GM20431 (cell line): ENCODE results near the gene BARX2.

Source experiments
- in situ Hi-C: fragments of 300-500 bp; cut with MseI, MboI; formaldehyde crosslinking; loops from one replicate; pipeline ENCODE4 v1.15.0; 2020; ENCODE audit warnings: low sequenced_read_pairs; ENCODE audit not compliant: unreplicated experiment

Gene BARX2

DNA sequence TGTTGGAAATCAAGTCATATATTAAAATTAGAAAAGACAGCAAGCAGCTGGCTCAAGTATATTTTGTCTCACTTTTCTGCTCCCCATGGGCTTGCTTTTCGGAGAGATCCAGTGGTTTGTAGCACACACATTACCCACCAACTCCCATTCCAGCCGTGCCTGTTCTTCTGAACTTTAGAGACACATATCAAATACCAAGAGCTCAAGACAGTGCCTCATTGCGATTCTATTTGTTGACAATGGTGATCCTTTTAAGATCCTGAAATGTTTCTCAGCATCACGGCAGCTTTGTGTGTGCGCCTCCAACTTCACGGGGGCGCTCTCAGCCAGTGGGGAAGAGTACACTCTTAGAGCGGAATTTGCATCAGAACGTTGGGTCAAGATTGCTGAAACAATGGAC is 52.9 kb downstream of the BARX2 start:
- in situ Hi-C loops: no loop called here

DNA sequence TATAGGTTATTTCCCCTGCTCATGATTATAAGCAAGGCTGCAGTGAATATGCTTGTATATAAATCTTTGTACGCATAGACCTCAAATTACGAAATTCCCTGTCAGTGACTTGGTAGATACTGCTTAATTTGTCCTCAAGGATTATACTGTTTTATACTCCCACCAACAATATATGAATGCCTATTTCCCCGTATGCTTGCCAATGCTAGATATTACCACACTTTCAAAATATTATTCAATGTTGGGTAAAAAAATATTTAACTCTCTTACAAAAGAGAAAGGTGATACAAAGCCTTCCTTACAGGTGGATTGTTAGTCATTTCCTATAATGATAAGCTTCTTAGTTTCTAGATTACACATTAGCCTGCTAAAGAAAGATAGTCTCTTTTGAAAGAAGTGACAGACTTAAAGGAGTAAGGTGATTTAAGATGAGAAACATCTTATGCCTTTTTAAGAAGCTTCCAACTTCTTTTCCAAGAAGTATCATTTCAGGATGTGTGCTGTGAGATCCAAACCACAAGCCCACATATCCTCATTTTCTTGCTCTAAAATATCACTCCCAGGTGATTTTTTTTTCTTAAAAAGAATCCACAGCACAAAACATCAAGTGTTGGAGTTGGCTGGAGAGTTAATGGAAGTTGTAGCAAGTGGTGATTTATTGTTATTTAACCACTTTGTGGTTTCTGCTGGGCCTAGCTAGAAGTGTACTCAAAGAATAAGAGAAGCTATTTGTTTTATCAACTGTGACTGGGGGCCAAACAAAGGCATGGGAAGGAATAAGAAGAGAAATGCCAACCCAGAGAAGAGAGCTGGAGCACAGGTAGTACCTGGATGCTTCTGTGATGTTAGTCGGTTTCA is 59.2 kb downstream of the BARX2 start:
- in situ Hi-C loops: no loop called here

DNA sequence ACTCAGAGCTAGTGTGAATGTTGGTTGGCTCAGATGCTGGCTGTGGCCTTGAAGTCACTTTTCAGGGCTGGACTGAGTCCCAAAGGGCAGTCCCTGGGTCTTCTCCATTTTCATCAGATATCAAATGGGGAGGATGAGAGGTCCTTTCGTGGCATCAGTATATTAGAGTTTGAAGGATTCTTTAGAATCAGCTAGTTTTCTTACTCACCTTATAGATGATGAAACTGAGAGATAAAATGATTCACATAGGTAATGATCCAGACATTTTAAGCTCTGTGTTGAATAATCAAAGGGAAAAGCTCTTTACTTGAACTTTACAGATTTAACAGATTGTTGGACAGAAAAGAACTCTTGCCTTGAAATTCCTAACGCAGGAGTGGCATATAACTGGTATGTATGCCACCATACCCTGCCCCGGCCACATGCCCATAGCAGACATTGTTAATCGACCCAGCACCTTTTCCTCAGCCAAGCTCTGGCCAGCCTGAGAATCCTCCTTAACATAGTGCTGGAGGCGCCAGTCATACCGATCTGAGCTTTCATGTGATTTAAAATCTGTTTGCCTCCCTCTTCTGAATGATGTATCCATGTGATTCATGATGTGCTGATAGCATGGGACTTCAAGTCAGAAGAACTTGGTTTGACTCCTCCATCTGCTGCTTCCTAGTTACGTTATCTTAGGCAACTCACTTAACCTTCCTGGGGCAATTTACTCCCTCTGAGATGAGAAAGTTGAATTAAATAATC is 60.0 kb downstream of the BARX2 start:
- in situ Hi-C loops: no loop called here

DNA sequence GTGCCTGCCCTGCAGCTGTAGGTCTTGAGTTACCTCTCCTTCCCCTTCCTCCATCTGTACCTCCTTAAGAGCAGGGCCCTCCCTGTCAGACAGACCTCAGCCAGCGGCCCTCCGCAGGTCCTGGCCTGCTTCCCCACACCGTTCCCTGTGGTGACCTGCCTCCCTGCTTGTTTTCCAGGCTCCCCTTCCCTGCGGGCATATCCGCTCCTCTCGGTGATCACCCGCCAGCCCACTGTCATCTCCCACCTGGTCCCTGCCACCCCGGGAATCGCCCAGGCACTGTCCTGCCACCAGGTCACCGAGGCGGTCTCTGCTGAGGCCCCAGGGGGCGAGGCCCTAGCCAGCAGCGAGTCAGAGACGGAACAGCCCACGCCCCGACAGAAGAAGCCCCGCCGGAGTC is 60.9 kb downstream of the BARX2 start:
- in situ Hi-C loops: no loop called here

DNA sequence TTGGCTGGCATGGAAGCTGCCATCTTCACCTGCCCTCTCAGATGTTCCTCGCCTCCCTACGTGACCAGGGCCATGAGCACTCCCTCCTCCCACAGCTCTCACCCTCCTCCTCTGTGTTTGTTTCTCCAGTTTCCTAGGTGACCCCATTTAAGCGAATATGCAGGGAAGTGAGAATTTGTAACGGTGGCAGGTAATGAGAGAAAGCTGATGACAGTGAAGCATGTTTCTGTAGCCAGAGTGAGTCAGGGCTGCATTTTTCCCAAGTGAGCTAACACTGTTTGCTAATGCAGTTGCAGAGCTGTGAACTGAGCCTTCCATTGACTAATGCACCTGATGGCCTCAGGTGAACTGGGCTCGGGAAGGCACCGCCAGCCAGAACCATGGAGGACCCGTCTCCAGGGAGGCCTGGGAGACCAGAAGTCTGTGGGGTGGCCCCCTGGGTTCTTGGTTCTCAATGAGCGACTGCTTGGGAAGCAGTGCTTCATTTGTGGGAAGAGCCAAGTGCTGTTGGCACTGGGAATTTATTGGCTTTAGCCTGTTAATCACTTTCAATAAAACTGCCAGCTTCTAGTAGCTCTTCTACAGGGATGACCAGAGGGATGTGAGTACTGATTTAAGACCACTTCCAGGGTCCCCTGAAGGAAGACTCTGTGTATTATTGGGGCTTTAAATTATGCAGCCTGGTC is 64.5 kb downstream of the BARX2 start:
- in situ Hi-C loops: no loop called here

DNA sequence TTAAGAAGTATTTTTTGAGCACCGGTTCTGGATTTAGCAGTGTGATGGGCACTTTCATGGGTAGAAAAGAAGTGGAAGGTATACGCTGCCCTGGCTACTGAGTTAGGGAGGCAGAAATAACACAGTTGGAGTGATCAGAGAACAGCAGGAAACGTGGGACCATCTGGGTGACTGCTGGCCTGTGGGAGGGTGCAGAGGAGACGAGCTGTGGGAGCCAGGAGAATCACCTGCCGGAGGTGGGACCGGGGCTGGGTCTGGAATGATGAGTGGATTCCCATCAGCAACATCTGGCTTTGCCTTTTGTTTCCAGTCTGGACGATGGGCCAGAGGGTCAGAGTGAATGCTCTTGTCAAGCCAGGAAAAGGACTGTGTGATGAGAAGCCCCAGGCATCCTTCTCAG is 66.5 kb downstream of the BARX2 start:
- in situ Hi-C loops: no loop called here

DNA sequence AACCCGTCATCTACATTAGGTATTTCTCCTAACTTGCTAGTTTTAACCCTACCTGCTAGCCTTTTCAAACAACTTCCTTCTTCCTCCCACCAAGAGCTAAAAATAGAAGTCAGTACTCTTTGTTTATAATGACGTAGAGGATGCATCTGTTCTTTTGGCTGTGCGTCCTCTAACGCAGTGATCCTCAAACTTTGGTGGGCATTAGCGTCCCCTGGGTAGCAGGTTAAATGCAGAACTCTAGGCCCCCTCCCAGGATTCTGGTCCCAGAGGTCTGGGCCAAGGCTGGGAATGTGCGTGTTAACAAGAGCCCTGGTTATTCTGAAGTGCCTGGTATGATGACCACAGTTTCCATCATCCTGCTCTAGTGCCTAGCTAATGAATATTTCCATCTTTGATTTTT is 67.6 kb downstream of the BARX2 start:
- in situ Hi-C loops: no loop called here

DNA sequence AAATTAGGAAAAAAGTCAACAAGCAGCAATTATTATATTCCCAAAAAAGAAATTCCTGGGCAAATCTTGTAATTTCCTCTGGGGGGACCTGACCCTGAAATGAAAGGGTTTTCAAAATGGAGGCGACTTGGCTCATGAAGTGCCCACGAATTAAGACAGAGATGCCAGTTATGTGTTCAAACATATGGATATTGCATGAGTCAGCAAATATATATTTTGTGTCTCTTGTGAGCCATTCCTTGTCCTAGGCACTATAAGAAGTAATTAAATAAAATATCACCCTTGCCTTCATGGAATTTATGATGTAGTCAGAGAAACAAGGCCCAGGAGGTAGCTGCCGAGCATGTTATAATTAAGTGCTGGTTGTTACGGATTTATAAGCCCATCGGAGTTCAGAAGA is 68.6 kb downstream of the BARX2 start:
- in situ Hi-C loops: no loop called here

DNA sequence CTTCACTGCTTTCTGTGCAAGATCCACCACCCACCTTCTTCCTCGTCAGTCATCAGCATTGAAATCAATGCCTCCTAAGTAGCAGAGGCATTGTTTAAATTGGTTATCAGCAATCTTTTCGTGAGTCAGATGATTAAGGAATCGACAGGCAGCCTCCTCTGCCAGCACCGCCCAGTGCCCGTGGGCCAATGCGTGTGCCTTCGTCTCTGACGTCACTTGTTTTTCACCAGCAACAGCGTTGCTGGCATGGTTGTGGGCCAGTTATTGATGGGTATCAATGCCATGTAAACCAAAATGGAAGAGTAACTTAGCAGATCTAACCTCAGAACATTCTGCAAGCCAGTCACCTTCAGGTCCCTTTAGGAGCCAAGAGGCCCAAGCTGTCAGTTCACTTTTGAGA is 69.6 kb downstream of the BARX2 start:
- in situ Hi-C loops: no loop called here

DNA sequence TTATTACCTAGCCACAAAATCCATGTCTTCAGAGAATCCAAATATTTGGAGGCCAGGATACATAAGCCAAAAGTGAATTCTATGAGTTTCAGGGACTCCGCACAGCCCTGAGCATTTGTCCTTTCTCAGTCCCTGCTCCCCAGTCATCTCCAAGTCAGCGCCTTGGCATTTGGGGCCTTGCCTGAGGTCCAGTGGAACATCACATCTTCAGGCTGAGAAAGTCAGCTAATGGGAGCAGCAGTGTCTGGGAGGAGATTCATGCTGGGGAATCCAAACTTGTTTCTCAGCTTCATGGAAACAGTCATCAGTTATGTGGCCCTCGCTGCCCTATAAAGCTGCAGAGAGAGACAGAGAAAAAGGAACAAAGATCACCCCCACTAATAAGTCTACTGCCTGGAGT is 70.9 kb downstream of the BARX2 start:
- in situ Hi-C loops: no loop called here

DNA sequence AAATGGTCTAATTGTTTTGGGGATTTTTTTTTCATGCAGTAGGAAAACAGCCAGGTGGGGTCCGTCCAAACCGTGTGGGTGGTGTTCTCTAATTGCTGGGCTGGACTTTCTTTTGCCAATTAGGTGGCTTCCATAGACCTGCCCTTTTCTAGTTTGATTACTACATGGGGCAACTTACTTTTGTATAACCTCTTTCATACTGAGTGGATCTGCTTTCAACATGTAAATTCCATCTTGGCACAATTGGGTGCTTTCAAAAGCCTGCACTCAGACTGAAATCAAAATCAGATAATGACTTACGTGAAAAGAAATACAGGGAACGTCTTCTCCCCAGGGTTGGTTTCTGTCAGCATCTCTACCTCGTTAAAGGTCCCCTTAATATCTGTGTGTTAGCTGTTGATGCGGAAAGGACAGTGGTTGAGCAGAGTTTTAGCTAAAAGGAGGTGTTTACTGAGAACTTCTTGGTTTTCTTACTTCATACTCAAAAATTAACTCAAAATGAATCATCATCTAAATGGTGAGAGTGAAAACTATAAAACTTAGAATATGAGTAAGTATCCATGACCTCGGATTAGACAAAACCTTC is 72.1 kb downstream of the BARX2 start:
- in situ Hi-C loops: no loop called here

DNA sequence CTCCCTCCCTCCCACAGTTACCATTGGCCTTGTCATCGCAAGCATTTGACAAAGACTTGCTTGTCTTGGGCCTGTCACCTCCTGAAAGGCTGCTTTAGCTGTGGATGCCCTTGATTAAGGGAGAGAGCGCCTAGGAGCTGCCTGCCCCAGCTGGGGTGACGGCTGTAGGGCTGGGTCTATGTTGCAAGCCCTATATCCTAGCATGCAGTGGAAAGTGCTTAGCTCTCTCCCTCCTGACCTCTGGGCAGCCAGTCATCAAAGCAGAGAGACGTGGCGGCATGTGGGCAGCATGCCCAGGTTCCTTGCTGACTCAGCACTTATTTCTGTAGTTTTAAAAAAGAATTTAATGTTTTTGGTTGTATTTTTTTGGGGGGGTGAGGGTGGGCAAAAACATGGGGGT is 75.9 kb downstream of the BARX2 start:
- in situ Hi-C loops: no loop called here

DNA sequence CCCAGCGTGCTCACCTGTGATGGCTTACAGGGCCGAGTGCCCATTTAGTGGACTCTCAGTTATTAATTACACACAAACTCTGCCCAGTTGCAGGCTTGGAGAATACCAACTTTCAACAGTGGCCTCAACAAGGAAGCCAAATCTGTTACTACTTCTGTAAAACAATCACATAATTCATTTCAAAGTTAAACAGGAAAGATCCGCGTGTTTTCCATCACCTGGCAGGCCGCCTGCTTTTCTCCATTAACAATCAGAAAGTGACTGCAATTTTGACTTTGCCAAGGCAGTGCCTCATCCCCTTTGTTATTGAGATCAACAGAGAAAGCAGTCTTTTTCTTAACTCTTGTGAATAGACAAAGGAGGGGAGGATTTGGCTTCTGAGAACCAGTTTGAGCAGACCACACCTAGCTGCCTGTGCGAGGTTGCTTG is 77.7 kb downstream of the BARX2 start:
- in situ Hi-C loops: no loop called here

DNA sequence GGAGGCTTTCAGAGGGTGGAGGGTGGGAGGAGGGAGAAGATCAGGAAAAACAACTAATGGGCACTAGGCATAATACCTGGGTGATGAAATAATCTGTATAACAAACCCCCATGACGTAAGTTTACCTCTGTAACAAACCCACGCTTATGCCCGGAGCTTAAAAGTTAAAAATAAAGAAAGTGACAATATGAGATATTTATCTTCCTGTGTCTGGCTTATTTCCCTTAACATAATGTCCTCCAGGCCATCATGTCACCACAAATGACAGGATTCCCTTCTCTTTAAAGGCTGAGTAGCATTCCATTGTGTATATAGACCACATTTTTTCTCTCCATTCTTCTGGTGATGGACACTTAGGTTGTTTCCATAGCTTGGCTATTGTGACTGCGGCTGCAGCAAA is 79.5 kb downstream of the BARX2 start:
- in situ Hi-C loops: no loop called here

DNA sequence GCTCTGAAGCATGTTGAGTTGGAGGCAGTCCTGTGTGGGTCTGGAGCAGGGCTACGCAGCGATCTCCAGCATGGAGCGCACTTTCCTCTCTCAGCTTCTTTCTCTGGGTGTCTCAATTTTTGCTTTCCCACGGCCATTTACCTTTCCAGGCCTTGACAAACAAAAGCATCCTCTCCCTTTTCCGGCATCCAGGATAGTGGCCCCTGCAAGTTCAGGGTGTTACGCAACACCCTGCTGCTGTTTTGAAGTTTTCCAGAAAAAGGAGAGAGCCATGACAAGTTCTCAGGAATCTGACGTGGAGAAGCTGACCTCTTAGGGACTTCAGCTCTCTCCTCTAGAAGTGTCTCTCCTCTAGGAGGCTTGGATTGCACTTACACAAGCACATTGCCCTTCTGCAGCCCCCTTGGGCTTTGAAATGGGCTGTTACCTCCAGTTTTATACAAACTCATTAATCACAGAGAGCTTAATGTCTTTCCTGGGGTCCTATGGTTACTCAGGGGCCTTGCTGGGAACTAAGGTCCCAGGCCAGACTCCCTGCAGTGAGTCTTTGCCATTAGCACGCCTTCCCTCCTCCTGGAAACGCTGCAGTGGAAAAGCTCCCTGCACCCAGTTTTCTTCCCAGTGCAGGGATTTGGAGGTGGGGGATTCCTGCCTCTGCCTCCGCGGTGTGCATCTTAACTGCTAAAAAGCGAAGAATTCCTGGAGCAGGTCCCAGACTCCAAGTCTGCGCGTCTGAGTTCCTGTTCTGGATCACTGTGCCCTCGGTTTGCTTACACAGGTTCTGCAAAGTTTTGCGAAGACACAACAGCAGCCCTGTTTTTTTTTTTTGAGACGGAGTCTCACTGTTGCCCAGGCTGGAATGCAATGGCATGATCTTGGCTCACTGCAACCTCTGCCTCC is 80.4 kb downstream of the BARX2 start:
- in situ Hi-C loops: no loop called here

DNA sequence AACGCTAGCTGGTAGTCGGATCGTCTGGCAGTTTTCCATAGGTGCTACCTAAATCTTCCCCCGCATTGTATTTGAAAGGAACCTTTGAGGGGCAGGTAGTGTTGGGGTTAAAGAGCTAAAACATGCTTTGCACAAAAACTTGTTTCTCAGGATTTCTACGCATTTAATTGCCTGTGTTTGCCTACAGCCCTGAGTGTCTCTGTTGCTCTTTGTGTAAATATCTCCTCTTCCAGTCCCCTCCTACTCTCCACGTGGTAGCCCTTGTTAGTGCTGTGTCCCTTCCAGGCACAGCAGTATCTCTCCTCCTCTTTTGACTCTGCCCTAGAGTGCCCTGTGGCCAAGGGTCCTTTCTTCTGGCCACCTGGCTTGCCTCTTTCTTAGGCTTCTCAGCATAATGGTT is 81.7 kb downstream of the BARX2 start:
- in situ Hi-C loops: no loop called here

DNA sequence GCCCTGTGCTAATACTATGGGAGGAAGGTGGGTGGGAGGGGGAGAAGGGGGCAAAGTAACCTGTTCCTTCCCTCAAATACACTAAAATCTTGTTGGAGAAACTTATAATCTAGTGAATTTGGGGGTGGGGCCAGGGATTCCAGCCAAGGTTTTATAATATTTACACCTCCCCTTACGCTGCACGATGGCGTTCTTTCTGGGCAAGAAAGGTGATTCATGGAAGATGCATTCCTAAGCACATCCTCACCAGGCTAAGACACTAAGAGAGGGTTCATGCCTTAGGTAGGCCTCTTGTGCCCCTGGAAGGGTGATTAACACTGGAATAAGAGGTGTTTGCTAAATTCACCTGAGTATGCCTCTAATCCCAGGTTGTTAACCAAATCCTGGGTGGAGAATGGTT is 82.6 kb downstream of the BARX2 start:
- in situ Hi-C loops: no loop called here

DNA sequence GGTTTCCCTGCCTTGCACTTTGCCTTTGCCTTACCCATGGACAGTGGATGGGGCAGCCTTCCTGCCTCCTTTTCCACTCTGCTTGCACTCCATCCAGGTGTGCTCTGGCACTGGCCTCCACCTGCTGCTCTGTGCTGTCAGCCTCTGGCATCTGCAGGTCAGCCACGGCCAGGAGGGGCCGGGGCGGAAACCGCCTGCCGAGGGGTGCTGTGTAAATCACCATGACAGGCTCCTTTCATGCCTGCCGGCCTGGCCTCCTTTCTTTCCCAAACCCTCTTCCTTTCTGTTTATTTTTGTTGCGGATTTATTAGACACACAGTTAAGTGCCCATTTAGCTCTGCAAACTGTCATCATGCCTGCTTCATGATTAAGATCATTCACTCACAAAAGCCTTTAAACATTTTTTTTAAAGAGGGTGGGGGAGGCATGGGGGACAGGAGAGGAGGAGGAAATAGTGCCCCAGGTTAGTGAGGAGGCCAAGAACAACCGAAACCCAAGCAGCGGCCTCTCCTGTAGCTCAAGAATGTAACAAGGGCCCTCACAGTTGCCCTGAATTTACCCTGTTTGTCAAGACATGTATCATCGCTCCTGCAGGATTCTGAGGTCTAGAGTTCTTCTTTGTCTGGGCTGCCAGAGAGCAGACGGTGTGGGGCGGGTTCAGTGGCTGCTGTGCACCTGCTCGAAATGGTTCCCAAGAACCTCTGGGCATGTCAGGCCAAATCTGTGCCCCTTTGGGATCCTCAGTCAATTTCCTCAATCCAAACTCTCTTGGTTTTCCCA is 83.3 kb downstream of the BARX2 start:
- in situ Hi-C loops: no loop called here

DNA sequence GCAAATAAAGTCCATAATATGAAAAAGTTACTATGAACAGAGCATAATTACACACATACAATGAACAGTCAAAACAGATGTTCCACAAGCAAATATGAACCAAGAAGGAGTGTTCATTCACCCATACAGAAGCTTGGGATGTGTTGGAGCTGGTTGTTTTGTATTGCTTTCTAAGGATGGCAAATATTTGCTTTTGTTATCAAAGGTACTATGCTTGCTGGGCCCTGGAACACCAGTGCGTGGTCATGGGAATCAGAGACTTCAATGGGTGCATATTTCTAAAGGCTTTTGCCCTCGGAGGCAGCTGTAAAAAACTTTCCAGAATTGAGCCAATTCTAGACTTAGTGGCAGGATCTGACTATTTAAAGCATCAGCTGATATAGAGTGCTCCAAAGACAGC is 85.1 kb downstream of the BARX2 start:
- in situ Hi-C loops: no loop called here
